Aorta (tissue), 5 donors: ENCODE data around the gene STXBP4. TPM values are rescaled to one million over a fixed set of nuclear protein-coding genes. Genes with fewer than 3 reads are reported as not detected.
A peak's percentile ranks its signal among the peaks of the same experiment; 100 is the strongest.

Experiments used
- ATAC-seq: fragments of 200-7000 bp; cut with Tn5 transposase; one replicate; pipeline ENCODE4 v1.9.1; 2022; ENCODE audit warnings: moderate library complexity; ENCODE audit not compliant: low FRiP score
- DNase-seq, 2 donors: peaks; one replicate each; pipeline ENCODE4 v3.0.0-alpha.2; 2020
- H3K27ac ChIP-seq, 2 donors: one replicate each; pipeline ENCODE4 v1.5.1; 2013; ENCODE audit warnings: low read length in 2 of 2, mild to moderate bottlenecking in 2 of 2, moderate library complexity in 2 of 2, control low read depth in 1 of 2, inconsistent platforms in 1 of 2, low read depth in 1 of 2
- H3K27me3 ChIP-seq, 2 donors: one replicate each; pipeline ENCODE4 v1.6.1; 2013; ENCODE audit warnings: control low read depth in 1 of 2, low read length in 1 of 2, mild to moderate bottlenecking in 1 of 2, moderate library complexity in 1 of 2; ENCODE audit not compliant: insufficient read depth in 2 of 2, control insufficient read depth in 1 of 2
- H3K36me3 ChIP-seq, 2 donors: one replicate each; pipeline ENCODE4 v1.6.1; 2013; ENCODE audit warnings: control low read depth in 1 of 2, low read length in 1 of 2, mild to moderate bottlenecking in 1 of 2; ENCODE audit not compliant: insufficient read depth in 2 of 2, control insufficient read depth in 1 of 2
- H3K4me1 ChIP-seq, 2 donors: one replicate each; pipeline ENCODE4 v1.6.1; 2013; ENCODE audit warnings: low read length in 2 of 2, control low read depth in 1 of 2, mild to moderate bottlenecking in 1 of 2, moderate library complexity in 1 of 2; ENCODE audit not compliant: insufficient read depth in 2 of 2, control insufficient read depth in 1 of 2
- H3K4me3 ChIP-seq, 2 donors: one replicate each; pipeline ENCODE4 v1.5.1; 2013; ENCODE audit warnings: low read length in 2 of 2, control low read depth in 1 of 2, mild to moderate bottlenecking in 1 of 2
- H3K9me3 ChIP-seq: one replicate; pipeline ENCODE4 v1.6.1; 2013; ENCODE audit warnings: mild to moderate bottlenecking, low read length; ENCODE audit not compliant: control insufficient read depth
- WGBS, 2 donors: extraction: QIAGEN DNeasy Blood & Tissue Kit; methylation state at CpG; one replicate each; pipeline ENCODE4 v1.1.7; 2013; 5-methylcytosine and 5-hydroxymethylcytosine counted together
- intact Hi-C, 2 donors: fragments of 100-400 bp; cut with DNase I; formaldehyde crosslinking; loops; one replicate each; pipeline versions ENCODE4 v1.14.2 to v1.15.0; 2022
- polyA plus RNA-seq, 2 donors: library from polyadenylated mRNA; stranded (reverse); fragments of 200-250 nt; gene quantifications; one replicate each; pipeline ENCODE4 v1.2.3, GENCODE V29; 2013
- total RNA-seq, 2 donors: library from RNA; stranded (reverse); fragmentation: NEBNext Ultra II Directional; extraction: Animal tissue kit (Norgen Biotek cat#: 25700); gene quantifications; one replicate each; pipeline ENCODE4 v1.2.1, GENCODE V29; 2021
- donor health status: healthy with polysubstance abuse.
- donor health status: Bipolar disorder and iron deficiency.
- donor health status: DM: no; HTN: no; CAD: no.
- donor health status: DM: no; HTN: no; CAD: no.
- donor health status: DM: yes; HTN: yes; CAD: no.

STXBP4 gene
- total and polyA plus RNA-seq, 4 donors: 0.75 to 21.5 (median 12.2) TPM

GRCh38 chr17:54951286-54951685 lies 17.3 kb upstream of the STXBP4 start:
- 75 to 79% methylated on average over 4 of the region's 4 CpGs for WGBS, 2 donors
- no peak overlapping the region for H3K27ac ChIP-seq
- no peaks in the 10 kb centered on the region for H3K9me3 ChIP-seq
- H3K4me3 ChIP-seq: no peak overlapping the region
- intact Hi-C loops: no loop called here
- no peak for DNase-seq
- peaks cover 3 to 5% of the 10 kb centered on the region in 2 donors for H3K36me3 ChIP-seq
- no peaks in the 10 kb centered on the region for H3K27me3 ChIP-seq
- no peaks in the 10 kb centered on the region for H3K4me1 ChIP-seq
- ATAC-seq: no peak

- DNase-seq: no peak
- ATAC-seq: no peak
- intact Hi-C loops: no loop called here
- H3K27ac ChIP-seq: no peak overlapping the region
- H3K36me3 ChIP-seq: peaks cover 3 to 8% of the 10 kb centered on the region in 2 donors
- WGBS, 2 donors: 77 to 78% methylated on average over 3 of the region's 3 CpGs
- H3K9me3 ChIP-seq: no peaks in the 10 kb centered on the region
- no peak overlapping the region for H3K4me3 ChIP-seq
- H3K4me1 ChIP-seq: no peaks in the 10 kb centered on the region
- no peaks in the 10 kb centered on the region for H3K27me3 ChIP-seq
These were observed 11.8 kb upstream of the STXBP4 start for GRCh38 chr17:54956791-54957190.

- WGBS, 2 donors: 0% methylated on average over 21 of the region's 21 CpGs
- peak; percentile 16 for ATAC-seq
These were observed 824 bp upstream of the STXBP4 start for GRCh38 chr17:54967621-54968261.

GRCh38 chr17:54968988-54969332 lies 395 bp downstream of the STXBP4 start:
- 0% methylated on average over 13 of the region's 13 CpGs for WGBS, 2 donors
- Histone ChIP-seq H3K4me3 (peak overlapping the region; percentile 72 to 79), H3K27me3 (no peaks in the 10 kb centered on the region), H3K27ac (peak overlapping the region; percentile 23 to 65), H3K4me1 (peaks cover 2 to 5% of the 10 kb centered on the region in 2 donors), H3K36me3 (no peaks in the 10 kb centered on the region), H3K9me3 (no peaks in the 10 kb centered on the region)
- DNase-seq: peak in 1 of 2 donors; percentile 51
- peak; percentile 73 for ATAC-seq
- intact Hi-C loops: no loop called here

More at GRCh38 chr17:54967621-54968261, 824 bp upstream of the STXBP4 start:
- Histone ChIP-seq H3K27ac (peak overlapping the region in 1 of 2 donors; percentile 35), H3K4me1 (peaks cover 2 to 5% of the 10 kb centered on the region in 2 donors), H3K9me3 (no peaks in the 10 kb centered on the region), H3K27me3 (no peaks in the 10 kb centered on the region), H3K4me3 (peak overlapping the region; percentile 72 to 80), H3K36me3 (no peaks in the 10 kb centered on the region)
- no peak for DNase-seq
- intact Hi-C loops: no loop called here

- ATAC-seq: no peak
- no peaks in the 10 kb centered on the region for H3K27me3 ChIP-seq
- H3K9me3 ChIP-seq: no peaks in the 10 kb centered on the region
- peak overlapping the region in 1 of 2 donors; percentile 79 for H3K4me3 ChIP-seq
- intact Hi-C loops: no loop called here
- no peak for DNase-seq
- peak overlapping the region; percentile 36 to 42 for H3K27ac ChIP-seq
- WGBS, 2 donors: 42 to 47% methylated on average over 7 of the region's 7 CpGs
- peaks cover 2 to 5% of the 10 kb centered on the region in 2 donors for H3K4me1 ChIP-seq
- no peaks in the 10 kb centered on the region for H3K36me3 ChIP-seq
These were observed 1.4 kb downstream of the STXBP4 start for GRCh38 chr17:54969658-54970572.

GRCh38 chr17:54971147-54971546 lies 2.6 kb downstream of the STXBP4 start:
- Histone ChIP-seq H3K36me3 (no peaks in the 10 kb centered on the region), H3K4me3 (no peak overlapping the region), H3K4me1 (peaks cover 2 to 5% of the 10 kb centered on the region in 2 donors), H3K9me3 (no peaks in the 10 kb centered on the region), H3K27ac (no peak overlapping the region), H3K27me3 (no peaks in the 10 kb centered on the region)
- DNase-seq (no peak), ATAC-seq (no peak)
- intact Hi-C loops: no loop called here

GRCh38 chr17:54971901-54972300 lies 3.3 kb downstream of the STXBP4 start:
- peaks cover 2 to 5% of the 10 kb centered on the region in 2 donors for H3K4me1 ChIP-seq
- 97% methylated on average over 3 of the region's 3 CpGs for WGBS, 2 donors
- no peak overlapping the region for H3K27ac ChIP-seq
- ATAC-seq (no peak), DNase-seq (no peak)
- H3K36me3 ChIP-seq: no peaks in the 10 kb centered on the region
- intact Hi-C loops: no loop called here
- H3K9me3 ChIP-seq: no peaks in the 10 kb centered on the region
- H3K4me3 ChIP-seq: no peak overlapping the region
- H3K27me3 ChIP-seq: no peaks in the 10 kb centered on the region

- no peak for ATAC-seq
- H3K9me3 ChIP-seq: no peaks in the 10 kb centered on the region
- no peak for DNase-seq
- no peak overlapping the region for H3K27ac ChIP-seq
- intact Hi-C loops: no loop called here
- 77 to 85% methylated on average over 3 of the region's 3 CpGs for WGBS, 2 donors
- no peaks in the 10 kb centered on the region for H3K36me3 ChIP-seq
- H3K4me1 ChIP-seq: peaks cover 2 to 5% of the 10 kb centered on the region in 2 donors
- no peaks in the 10 kb centered on the region for H3K27me3 ChIP-seq
- H3K4me3 ChIP-seq: no peak overlapping the region
These were observed 4.0 kb downstream of the STXBP4 start for GRCh38 chr17:54972406-54973138.
